Measurements from ENCODE around the gene UTS2B. TPM values are rescaled to one million over a fixed set of nuclear protein-coding genes. Genes with fewer than 3 reads are reported as not detected.

Gene UTS2B
- total and polyA plus RNA-seq, 2 experiments from 2014 or later, result 0.21 TPM; not detected in 1

GRCh38 chr3:191300422-191300821 lies 29.9 kb downstream of the UTS2B start:
- Histone ChIP-seq H3K4me3 (no peak overlapping the region), H3K4me1 (ENCODE audit: insufficient read depth) (peaks cover 12% of the 10 kb centered on the region), H3K27ac (ENCODE audit: low read depth) (no peak overlapping the region), H3K27me3 (ENCODE audit: insufficient read depth) (no peaks in the 10 kb centered on the region), H3F3A (replicated peaks; ENCODE audit: low read depth) (no peaks in the 10 kb centered on the region), H3K9me2 (ENCODE audit: insufficient read depth) (no peaks in the 10 kb centered on the region), H3K4me2 (no peak overlapping the region), H3K79me2 (replicated peaks; ENCODE audit: insufficient read depth) (no peaks in the 10 kb centered on the region), H4K20me1 (replicated peaks; ENCODE audit: insufficient read depth) (no peaks in the 10 kb centered on the region), H2AFZ (no peak overlapping the region), H3K36me3 (ENCODE audit: insufficient read depth) (no peaks in the 10 kb centered on the region)
- Mint-ChIP-seq H3K9me3 (no peaks in the 10 kb centered on the region), H3K36me3 (ENCODE audit: low read depth) (no peaks in the 10 kb centered on the region), H3K4me1 (peaks cover 22% of the 10 kb centered on the region), H3K4me3 (no peak overlapping the region), H3K27ac (no peak overlapping the region), H3K27me3 (ENCODE audit: insufficient read depth, low read depth, poor library complexity) (peaks cover 5% of the 10 kb centered on the region)
- DNase-seq (ENCODE audit: low spot score), result no peak
- no peak for TF ChIP-seq CTCF (conservative IDR thresholded peaks at IDR 0.05; ENCODE audit: low read depth in 2 of 2)
- TF ChIP-seq STAT1 (IDR thresholded peaks at IDR 0.05; ENCODE audit: unreplicated experiment), result no peak
- no peak for TF ChIP-seq EZH2phosphoT487 (IDR thresholded peaks at IDR 0.05; ENCODE audit: unreplicated experiment)
- no peak for TF ChIP-seq ZNF114 (CRISPR knock-in tag; IDR thresholded peaks at IDR 0.05)
- no peak for TF ChIP-seq ZNF331 (CRISPR knock-in tag; IDR thresholded peaks at IDR 0.05; ENCODE audit: low read depth)
- no peak for TF ChIP-seq ZNF462 (CRISPR knock-in tag; IDR thresholded peaks at IDR 0.05)
- TF ChIP-seq JUNB (IDR thresholded peaks at IDR 0.05; ENCODE audit: unreplicated experiment), result no peak
- TF ChIP-seq REST (IDR thresholded peaks at IDR 0.05; ENCODE audit: unreplicated experiment), result no peak
- no peak for TF ChIP-seq NANOG (IDR thresholded peaks at IDR 0.05; ENCODE audit: borderline replicate concordance)
- TF ChIP-seq EZH2 (IDR thresholded peaks at IDR 0.05; ENCODE audit: low read depth, unreplicated experiment), result no peak
- TF ChIP-seq CREB1 (CRISPR knock-in tag; IDR thresholded peaks at IDR 0.05; ENCODE audit: low read depth), result no peak
- no peak for ATAC-seq

All from GM23338 (cell line).